Measurements from ENCODE around the gene HEATR5A. TPM values are rescaled to one million over a fixed set of nuclear protein-coding genes. Genes with fewer than 3 reads are reported as not detected.

Gene HEATR5A
- polyA plus RNA-seq, 1 donor (not counting 4 experiments of a cell fraction or from before 2014, with no cell fraction given), result 16.7 TPM

GRCh38 chr14:31346097-31346496 lies 74.3 kb downstream of the HEATR5A start:
- no peaks in the 10 kb centered on the region for H4K20me1 ChIP-seq (ENCODE audit: control insufficient read depth, extremely low read depth, insufficient read depth, low read length)
- H3K27me3 ChIP-seq (ENCODE audit: control insufficient read depth, extremely low read depth, insufficient read depth, low read length), result no peaks in the 10 kb centered on the region
- H2AFZ ChIP-seq (ENCODE audit: control insufficient read depth, low read length), result no peak overlapping the region
- no peak overlapping the region for H3K9ac ChIP-seq (ENCODE audit: control insufficient read depth, extremely low read depth, insufficient read depth, low read length)
- no peak overlapping the region for H3K4me3 ChIP-seq (ENCODE audit: control insufficient read depth in 2 of 3, extremely low read depth in 1 of 3, insufficient read depth in 2 of 3, low read depth in 1 of 3, low read length in 3 of 3)
- dilution Hi-C loops (cut with MboI; ENCODE audit: extremely low pct_ligation_motif_present, low sequenced_read_pairs), result no loop called here
- DNase-seq (ENCODE audit: low read depth, low spot score) (no peak), FAIRE-seq (no peak)
- no peaks in the 10 kb centered on the region for H3K4me1 ChIP-seq (ENCODE audit: control insufficient read depth, extremely low read depth, insufficient read depth, low read length)
- no peaks in the 10 kb centered on the region for H3K79me2 ChIP-seq (ENCODE audit: control insufficient read depth, insufficient read depth, low read length)
- no peaks in the 10 kb centered on the region for H3K9me3 ChIP-seq (ENCODE audit: control insufficient read depth, low read depth, low read length)
- H3K36me3 ChIP-seq (ENCODE audit: control insufficient read depth in 2 of 2, extremely low read depth in 1 of 2, insufficient read depth in 2 of 2, low read length in 2 of 2), result peaks cover 0 to 5% of the 10 kb centered on the region in 2 experiments
- H3K9me1 ChIP-seq (ENCODE audit: control insufficient read depth, extremely low read depth, insufficient read depth, low read length), result no peaks in the 10 kb centered on the region
- no peak overlapping the region for H3K27ac ChIP-seq (ENCODE audit: control insufficient read depth, insufficient read depth, low read length)
- no peak overlapping the region for H3K4me2 ChIP-seq (ENCODE audit: control insufficient read depth, extremely low read depth, insufficient read depth, low read depth, low read length)
- no peak for TF ChIP-seq EZH2 (IDR thresholded peaks at IDR 0.05; ENCODE audit: low read length)
- TF ChIP-seq CTCF (optimal IDR thresholded peaks at IDR 0.05 in 1 of 3, IDR thresholded peaks at IDR 0.05 in 1 of 3, conservative IDR thresholded peaks at IDR 0.05 in 1 of 3; ENCODE audit: extremely low read depth in 1 of 3, insufficient read depth in 2 of 3, low read length in 3 of 3), result no peak

GRCh38 chr14:31341280-31341679 lies 79.1 kb downstream of the HEATR5A start:
- Histone ChIP-seq H3K4me1 (ENCODE audit: control insufficient read depth, extremely low read depth, insufficient read depth, low read length) (peaks cover 7% of the 10 kb centered on the region), H3K4me2 (ENCODE audit: control insufficient read depth, extremely low read depth, insufficient read depth, low read depth, low read length) (no peak overlapping the region), H3K4me3 (ENCODE audit: control insufficient read depth in 2 of 3, extremely low read depth in 1 of 3, insufficient read depth in 2 of 3, low read depth in 1 of 3, low read length in 3 of 3) (no peak overlapping the region), H3K9ac (ENCODE audit: control insufficient read depth, extremely low read depth, insufficient read depth, low read length) (no peak overlapping the region), H2AFZ (ENCODE audit: control insufficient read depth, low read length) (no peak overlapping the region), H3K27me3 (ENCODE audit: control insufficient read depth, extremely low read depth, insufficient read depth, low read length) (no peaks in the 10 kb centered on the region), H4K20me1 (ENCODE audit: control insufficient read depth, extremely low read depth, insufficient read depth, low read length) (no peaks in the 10 kb centered on the region), H3K9me1 (ENCODE audit: control insufficient read depth, extremely low read depth, insufficient read depth, low read length) (no peaks in the 10 kb centered on the region), H3K9me3 (ENCODE audit: control insufficient read depth, low read depth, low read length) (no peaks in the 10 kb centered on the region), H3K79me2 (ENCODE audit: control insufficient read depth, insufficient read depth, low read length) (no peaks in the 10 kb centered on the region), H3K27ac (ENCODE audit: control insufficient read depth, insufficient read depth, low read length) (no peak overlapping the region), H3K36me3 (ENCODE audit: control insufficient read depth in 2 of 2, extremely low read depth in 1 of 2, insufficient read depth in 2 of 2, low read length in 2 of 2) (peaks cover 0 to 5% of the 10 kb centered on the region in 2 experiments)
- DNase-seq (ENCODE audit: low read depth, low spot score), result no peak
- dilution Hi-C loops (cut with MboI; ENCODE audit: extremely low pct_ligation_motif_present, low sequenced_read_pairs), result no loop called here
- no peak for FAIRE-seq
- TF ChIP-seq EZH2 (IDR thresholded peaks at IDR 0.05; ENCODE audit: low read length) (no peak), CTCF (optimal IDR thresholded peaks at IDR 0.05 in 1 of 3, IDR thresholded peaks at IDR 0.05 in 1 of 3, conservative IDR thresholded peaks at IDR 0.05 in 1 of 3; ENCODE audit: extremely low read depth in 1 of 3, insufficient read depth in 2 of 3, low read length in 3 of 3) (no peak)

Measured in keratinocyte (primary cell).